RWPE1 (cell line): ENCODE results near the gene EXTL1.

ENCODE experiments used
- CTCF ChIA-PET: fragments of 350-600 bp; sonication (Branson Sonifier 250); formaldehyde crosslinking; extraction: SDS; loops from one replicate; lab custom pipeline; 2021; lab: Yijun Ruan, JAX
- POLR2A ChIA-PET: fragments of 400-600 bp; formaldehyde crosslinking; extraction: SDS; loops from one replicate; lab custom pipeline; 2020; ENCODE audit warnings: antibody characterized with exemption; ENCODE audit not compliant: low non-redundant PET; lab: Yijun Ruan, JAX
- DNase-seq: peaks from one replicate; pipeline ENCODE4 v3.0.0; 2012; ENCODE audit warnings: low spot score
- H3K27ac ChIP-seq: fragments of 450-650 bp; 2 replicates; pipeline ENCODE4 v1.5.1; 2017
- TF ChIP-seq, protein P1 (sequence below): fragments of 450-650 bp; conservative IDR thresholded peaks from 2 replicates; pipeline ENCODE4 v1.5.1; 2017; ENCODE audit warnings: low read depth, mild to moderate bottlenecking

Gene EXTL1, protein sequence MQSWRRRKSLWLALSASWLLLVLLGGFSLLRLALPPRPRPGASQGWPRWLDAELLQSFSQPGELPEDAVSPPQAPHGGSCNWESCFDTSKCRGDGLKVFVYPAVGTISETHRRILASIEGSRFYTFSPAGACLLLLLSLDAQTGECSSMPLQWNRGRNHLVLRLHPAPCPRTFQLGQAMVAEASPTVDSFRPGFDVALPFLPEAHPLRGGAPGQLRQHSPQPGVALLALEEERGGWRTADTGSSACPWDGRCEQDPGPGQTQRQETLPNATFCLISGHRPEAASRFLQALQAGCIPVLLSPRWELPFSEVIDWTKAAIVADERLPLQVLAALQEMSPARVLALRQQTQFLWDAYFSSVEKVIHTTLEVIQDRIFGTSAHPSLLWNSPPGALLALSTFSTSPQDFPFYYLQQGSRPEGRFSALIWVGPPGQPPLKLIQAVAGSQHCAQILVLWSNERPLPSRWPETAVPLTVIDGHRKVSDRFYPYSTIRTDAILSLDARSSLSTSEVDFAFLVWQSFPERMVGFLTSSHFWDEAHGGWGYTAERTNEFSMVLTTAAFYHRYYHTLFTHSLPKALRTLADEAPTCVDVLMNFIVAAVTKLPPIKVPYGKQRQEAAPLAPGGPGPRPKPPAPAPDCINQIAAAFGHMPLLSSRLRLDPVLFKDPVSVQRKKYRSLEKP

DNA sequence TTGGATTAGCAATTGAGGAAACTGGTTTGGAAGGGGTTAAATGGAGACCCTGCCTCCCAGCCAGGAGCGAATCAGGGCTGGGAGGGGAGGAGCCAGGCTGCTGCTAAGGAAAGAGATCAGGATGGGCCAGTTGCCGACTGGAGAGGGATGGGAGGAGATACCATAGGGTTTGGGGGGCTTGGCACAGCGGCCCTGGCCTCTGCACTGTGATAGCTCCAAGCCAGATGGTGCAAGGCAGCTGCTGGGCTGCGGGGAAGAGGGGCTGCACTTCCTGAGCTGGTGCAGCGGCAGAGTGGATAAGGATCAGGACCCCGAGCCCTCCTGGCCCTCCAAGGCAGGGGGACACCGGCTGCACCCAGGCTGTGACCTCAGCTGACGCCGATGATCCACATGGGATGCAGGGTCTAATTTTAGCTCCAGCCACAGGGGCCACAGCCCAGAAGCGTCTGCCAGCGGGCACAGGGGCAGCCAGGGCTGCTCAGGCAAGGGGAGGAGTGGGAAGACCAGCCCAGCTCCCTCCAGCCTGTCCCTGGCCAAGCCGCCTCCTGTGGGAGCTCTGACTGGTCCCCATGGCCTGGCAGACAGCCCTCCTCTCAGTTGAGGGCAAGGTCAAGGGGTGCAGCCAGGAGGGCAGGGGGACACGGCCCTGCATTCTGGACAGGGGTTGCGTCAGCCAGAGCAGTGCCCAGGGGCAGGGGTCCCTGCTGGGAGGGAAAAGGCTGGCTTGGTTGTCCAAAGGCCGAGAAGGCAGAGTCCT is at the start of gene EXTL1:
EXTL1 (plus strand) TSS at position 129 of the 757 bp plus-strand sequence. CDS start 872 bp downstream, outside the sequence.
- TF ChIP-seq, protein P1, sequence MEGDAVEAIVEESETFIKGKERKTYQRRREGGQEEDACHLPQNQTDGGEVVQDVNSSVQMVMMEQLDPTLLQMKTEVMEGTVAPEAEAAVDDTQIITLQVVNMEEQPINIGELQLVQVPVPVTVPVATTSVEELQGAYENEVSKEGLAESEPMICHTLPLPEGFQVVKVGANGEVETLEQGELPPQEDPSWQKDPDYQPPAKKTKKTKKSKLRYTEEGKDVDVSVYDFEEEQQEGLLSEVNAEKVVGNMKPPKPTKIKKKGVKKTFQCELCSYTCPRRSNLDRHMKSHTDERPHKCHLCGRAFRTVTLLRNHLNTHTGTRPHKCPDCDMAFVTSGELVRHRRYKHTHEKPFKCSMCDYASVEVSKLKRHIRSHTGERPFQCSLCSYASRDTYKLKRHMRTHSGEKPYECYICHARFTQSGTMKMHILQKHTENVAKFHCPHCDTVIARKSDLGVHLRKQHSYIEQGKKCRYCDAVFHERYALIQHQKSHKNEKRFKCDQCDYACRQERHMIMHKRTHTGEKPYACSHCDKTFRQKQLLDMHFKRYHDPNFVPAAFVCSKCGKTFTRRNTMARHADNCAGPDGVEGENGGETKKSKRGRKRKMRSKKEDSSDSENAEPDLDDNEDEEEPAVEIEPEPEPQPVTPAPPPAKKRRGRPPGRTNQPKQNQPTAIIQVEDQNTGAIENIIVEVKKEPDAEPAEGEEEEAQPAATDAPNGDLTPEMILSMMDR: no peak
- ChIA-PET CTCF (interaction anchor here (0.6 kb wide), 1 partner anchor 534 kb away, joined by 4 read pairs; no protein-coding TSS in a partner anchor), POLR2A (no interaction called here)
- DNase-seq: no peak
- no peak within 1 kb of the TSS for H3K27ac ChIP-seq

DNA sequence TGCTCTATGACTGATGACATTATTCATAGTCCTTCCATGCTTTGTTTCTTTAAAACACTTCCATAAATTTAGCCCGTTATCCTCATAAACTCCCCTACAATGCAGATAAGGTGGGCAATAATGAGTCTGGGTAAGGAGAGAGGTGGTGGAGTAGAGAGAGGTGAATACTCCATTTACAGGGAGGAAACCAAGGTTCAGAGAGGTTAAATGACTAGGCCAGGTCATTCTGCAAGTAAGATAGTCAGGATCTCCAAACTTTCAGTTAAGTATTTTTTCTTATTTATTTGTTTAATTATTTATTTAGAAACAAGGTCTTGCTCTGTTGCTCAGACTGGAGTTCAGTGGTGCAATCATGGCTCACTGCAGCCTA is 49.8 kb upstream of the EXTL1 start:
- TF ChIP-seq, protein P1: no peak
- ChIA-PET CTCF (interaction anchor here (0.6 kb wide), 1 partner anchor 26 kb away, joined by 3 read pairs; the partner anchor contains the start of gene PAFAH2), POLR2A (no interaction called here)

DNA sequence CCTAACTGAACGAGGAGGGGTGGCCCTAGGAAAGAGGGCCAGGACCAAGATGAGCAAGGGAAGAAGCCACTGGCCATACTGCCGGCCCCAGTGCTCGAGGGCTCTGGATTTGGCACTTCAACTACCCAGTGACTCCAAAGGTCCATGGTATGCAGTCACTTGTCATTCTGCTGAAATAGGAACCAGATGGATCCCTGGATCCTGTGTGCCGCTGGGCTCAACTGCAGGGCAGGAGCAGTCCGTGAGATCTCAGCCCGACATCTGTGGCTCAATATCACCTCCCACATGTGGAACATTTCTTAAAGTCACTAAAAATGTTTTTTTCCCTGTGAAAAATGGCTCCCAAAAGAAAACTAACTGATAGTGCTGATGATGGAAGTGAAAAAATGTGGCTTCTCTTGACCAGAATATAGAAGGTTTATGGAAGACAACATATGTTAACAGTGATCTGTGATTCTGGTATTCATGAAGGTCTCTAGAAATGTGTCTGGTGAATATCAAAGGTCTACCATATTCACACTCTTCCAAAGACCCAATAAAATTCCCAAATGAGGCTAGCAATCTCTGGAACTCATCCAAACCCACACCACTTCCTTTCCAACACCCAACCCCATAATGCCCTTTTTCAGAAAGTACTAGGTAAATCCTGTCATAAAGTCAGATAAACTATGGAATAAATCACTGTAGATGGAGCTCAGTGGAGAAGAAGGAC is 47.8 kb upstream of the EXTL1 start:
- H3K27ac ChIP-seq: no peak overlapping the region
- CTCF ChIA-PET: no interaction called here
- no peak for DNase-seq
- POLR2A ChIA-PET: no interaction called here
- TF ChIP-seq, protein P1: no peak

More for the DNA sequence above, 49.8 kb upstream of the EXTL1 start:
- no peak for DNase-seq
- no peak overlapping the region for H3K27ac ChIP-seq

DNA sequence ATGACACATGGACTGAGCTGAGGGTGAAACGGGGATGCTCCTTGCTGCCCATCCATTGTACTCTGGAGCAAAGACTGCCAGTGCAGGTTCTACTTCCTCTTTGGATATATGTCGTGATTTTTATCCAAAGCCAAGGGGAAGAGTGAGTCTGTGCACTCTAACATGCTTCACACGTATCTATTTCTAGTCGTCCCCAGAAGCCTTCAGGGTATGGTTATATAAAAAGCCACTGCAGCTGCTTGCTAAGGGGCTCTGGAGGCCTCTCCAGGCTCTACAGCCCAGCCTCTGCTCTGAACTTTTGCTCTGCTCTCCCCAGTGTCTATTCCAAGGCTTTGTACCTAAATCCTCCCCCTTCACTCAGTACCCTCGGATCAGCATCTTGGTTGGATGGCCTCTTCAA is 43.8 kb upstream of the EXTL1 start:
- H3K27ac ChIP-seq: no peak overlapping the region
- DNase-seq: no peak
- TF ChIP-seq, protein P1: no peak
- ChIA-PET CTCF (interaction anchor here (1.2 kb wide), 1 partner anchor 135 kb away, joined by 3 read pairs; no protein-coding TSS in a partner anchor), POLR2A (interaction anchor here (0.7 kb wide), 1 partner anchor 16 kb away, joined by 4 read pairs; no protein-coding TSS in a partner anchor)

DNA sequence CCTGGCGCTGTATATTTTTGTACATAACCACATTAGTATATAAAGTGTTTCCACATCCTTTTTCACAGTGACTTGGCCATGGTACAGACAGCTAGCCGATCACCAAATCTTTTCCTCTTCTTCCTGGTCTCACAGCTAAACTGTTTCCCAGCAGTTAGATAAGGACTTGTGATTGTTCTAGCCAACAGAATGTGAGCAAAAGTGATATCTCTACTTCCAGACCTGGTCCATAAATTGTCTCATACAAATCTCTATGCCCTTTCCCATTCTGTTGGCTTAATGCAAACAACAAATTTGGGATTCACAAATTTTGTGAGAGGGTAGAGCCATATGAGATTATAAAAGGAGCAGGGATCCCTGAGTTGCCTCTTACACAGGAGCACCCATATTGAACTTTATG is 43.2 kb upstream of the EXTL1 start:
- TF ChIP-seq, protein P1: no peak
- no peak overlapping the region for H3K27ac ChIP-seq
- ChIA-PET CTCF (no interaction called here), POLR2A (no interaction called here)
- DNase-seq: no peak
